Umbilical cord (tissue), 2 donors: Measurements from ENCODE around the gene ELANE. TPM values are rescaled to one million over a fixed set of nuclear protein-coding genes. Genes with fewer than 3 reads are reported as not detected.

Experiments
- DNase-seq: peaks from one replicate; pipeline ENCODE4 v3.0.0-alpha.2; 2015; ENCODE audit warnings: low spot score
- total RNA-seq: library from RNA; depleted of rRNA; stranded (reverse); fragments of >200 nt; gene quantifications from one replicate; pipeline ENCODE4 v1.2.3, GENCODE V29; 2014; ENCODE audit warnings: low replicate concordance; ENCODE audit not compliant: insufficient read depth

ELANE gene
- total RNA-seq, 1 donor from 2014 or later: not detected

GRCh38 chr19:897442-898039 is 45.4 kb downstream of the ELANE start:
- no peak for DNase-seq

DNA sequence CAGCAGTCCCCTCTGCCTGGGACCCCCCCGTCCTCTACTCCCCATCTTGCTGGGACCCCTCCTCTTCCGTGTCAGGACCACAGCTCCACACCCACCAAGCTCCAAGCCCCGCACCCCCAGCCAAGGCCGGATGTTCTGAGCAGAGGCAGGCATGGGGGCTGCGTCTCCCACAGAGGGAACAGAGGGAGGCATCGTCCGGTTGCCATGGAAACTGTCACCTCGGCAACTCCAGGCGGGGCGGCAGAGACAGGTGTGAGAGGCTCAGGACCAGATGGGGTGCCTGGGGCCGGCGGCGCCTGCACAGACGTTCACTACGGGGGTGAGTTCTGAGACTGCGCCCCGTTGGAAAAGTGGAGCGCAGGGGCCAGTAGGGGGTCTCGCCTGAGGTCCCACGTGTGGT is 46.6 kb downstream of the ELANE start:
- DNase-seq: no peak

DNA sequence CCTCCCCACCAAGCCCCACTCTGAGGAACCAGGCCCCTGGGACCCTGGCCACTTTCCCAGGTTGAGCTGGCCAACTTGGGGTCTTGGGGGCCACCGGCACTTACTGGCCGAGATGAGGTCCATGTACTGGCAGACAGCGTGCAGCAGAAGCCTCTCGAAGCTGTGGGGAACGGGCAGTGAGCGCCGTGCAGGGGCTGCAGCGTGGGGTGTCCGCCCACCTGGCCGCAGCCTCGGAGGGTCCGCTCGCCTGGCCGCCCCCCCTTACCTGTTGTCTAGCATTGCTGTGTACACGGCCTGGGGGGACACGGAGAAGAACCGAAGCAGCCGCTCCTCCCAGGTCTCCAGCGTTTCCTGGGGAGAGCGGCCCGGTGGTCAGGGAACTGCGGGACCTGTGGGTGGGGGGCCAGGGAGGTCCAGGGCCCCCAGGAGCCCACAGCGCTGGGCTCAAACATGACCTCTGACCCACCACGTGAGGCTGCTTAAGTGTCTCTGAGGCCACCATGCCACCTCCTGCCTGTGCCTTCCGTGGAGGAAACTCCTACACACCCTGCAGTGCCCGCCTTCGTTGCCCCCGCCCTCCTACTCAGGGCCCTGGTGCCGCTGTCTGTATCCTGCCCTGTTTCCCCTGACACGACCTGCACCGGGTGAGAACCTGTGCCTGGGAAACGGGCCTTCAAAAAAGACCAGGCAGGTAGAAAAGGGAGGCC is 47.4 kb downstream of the ELANE start:
- no peak for DNase-seq

GRCh38 chr19:900043-900301 is 47.9 kb downstream of the ELANE start:
- DNase-seq: no peak

GRCh38 chr19:900302-901111 is 48.4 kb downstream of the ELANE start:
- no peak for DNase-seq

DNA sequence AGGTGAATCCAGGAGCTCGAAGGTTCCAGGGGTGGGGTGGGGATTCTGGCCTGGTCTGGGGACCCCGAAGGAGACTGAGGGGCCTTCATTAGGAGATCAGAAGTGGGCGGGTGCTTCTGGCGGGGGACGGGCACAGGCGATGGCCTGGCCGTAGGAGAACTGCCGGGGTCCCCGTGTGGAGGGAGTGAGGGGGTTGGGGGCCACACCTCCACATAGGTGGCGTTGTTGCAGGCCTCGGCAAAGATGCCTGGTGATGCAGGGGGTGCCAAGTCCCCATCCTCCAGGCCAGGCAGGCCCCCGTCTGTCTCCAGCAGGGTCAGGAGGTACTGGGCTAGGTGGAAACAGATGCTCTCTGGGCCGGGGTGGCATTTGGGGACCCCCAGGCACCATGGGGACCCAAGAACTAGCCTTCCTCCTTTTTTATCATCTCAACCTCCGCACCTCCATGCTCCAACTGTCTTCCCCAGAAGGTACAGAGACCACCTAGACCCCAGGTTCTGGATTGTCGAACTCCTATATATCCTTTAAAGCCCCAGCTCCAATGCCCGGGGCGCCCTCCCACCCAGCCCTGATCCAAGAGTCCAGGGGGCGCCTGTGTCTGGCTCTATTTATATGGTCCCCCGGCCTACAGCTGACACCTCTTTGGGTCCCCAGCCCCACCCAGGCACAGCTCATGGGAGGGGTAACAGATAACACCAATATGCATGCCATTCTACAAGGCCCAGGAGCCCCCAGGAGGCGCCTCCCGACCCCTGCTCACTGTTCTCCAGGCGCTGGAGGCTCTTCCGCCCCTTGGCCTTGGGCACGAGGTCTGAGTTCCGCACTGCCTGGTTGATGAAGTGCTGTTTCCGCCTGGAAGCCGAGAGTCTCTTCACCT is 49.4 kb downstream of the ELANE start:
- DNase-seq: no peak

DNA sequence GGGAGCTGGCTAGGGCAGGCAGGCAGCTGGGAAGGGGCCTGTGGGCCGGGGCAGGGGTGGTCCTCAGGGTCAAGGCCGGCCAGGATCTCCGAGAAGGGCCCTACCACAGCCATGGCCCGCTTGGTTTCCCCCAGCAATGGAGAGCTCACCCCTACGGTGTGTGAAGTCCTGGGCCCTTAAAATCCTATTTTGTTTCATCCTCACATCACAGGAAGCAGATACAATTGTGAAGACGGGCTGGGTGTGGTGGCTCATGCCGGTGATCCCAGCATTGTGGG is 49.9 kb downstream of the ELANE start:
- no peak for DNase-seq

DNA sequence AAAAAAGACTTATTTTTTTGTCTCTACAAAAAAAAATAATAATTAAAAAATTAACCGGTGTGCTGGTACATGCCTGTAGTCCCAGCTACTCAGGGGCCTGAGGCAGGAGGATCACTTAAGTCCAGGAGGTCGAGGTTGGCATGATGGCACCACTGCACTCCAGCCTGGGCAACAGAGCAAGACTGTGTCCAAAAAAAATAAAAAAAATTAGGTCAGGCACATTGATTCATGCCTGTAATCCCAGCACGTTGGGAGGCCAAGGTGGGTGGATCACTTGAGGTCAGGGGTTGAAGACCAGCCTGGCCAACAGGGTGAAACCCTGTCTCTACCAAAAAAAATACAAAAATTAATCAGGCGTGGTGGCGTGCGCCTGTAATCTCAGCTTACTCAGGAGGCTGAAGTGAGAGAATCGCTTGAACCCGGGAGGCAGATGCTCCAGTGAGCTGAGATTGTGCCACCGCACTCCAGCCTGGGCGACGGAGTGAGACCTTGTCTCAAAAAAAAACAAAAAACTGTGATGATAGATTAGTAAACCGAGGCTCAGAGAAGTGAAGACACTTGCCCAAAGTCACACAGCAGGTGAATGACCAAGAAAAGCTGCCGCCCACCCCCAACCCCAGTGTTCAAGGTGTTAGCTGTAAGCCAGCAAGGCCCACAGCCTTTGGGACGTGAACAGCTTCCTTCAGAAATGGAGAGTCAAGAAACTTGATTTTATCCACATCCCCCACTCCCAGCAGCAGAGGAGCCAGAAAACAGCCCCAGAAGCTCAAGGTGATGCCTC is 50.5 kb downstream of the ELANE start:
- no peak for DNase-seq

- DNase-seq: no peak
Observed at GRCh38 chr19:903266-903797, 51.2 kb downstream of the ELANE start.

GRCh38 chr19:904545-904944 is 52.4 kb downstream of the ELANE start:
- DNase-seq: no peak

Other genes starting within 250 kb of the ELANE start
- gene POLRMT, start 218.8 kb upstream of the ELANE start, total RNA-seq: 11.8 TPM
- 0.24 TPM for gene FGF22, start 212.4 kb upstream of the ELANE start, total RNA-seq
- gene RNF126, start 189.1 kb upstream of the ELANE start, total RNA-seq: 1.7 TPM
- gene FSTL3, start 175.9 kb upstream of the ELANE start, total RNA-seq: 326 TPM
- not detected for gene PRSS57, start 156.9 kb upstream of the ELANE start, total RNA-seq
- gene PALM, start 143.4 kb upstream of the ELANE start, total RNA-seq: 30.6 TPM
- gene MISP, start 101.2 kb upstream of the ELANE start, total RNA-seq: 5.8 TPM
- 82.8 TPM for gene PTBP1, start 54.9 kb upstream of the ELANE start, total RNA-seq
- gene PLPPR3, start 30.3 kb upstream of the ELANE start, total RNA-seq: not detected
- not detected for gene AZU1, start 24.5 kb upstream of the ELANE start, total RNA-seq
- gene PRTN3, start 11.3 kb upstream of the ELANE start, total RNA-seq: not detected
- 35.2 TPM for gene CFD, start 7.4 kb downstream of the ELANE start, total RNA-seq
- 36.1 TPM for gene MED16, start 40.9 kb downstream of the ELANE start, total RNA-seq
- not detected for gene RNU6-9, start 41.2 kb downstream of the ELANE start, total RNA-seq
- gene R3HDM4, start 60.9 kb downstream of the ELANE start, total RNA-seq: 44.3 TPM
- not detected for gene KISS1R, start 65.0 kb downstream of the ELANE start, total RNA-seq
- gene ARID3A, start 73.7 kb downstream of the ELANE start, total RNA-seq: 37.1 TPM
- 67.9 TPM for gene WDR18, start 132.0 kb downstream of the ELANE start, total RNA-seq
- not detected for gene GRIN3B, start 148.1 kb downstream of the ELANE start, total RNA-seq
- gene TMEM259, start 168.8 kb downstream of the ELANE start, total RNA-seq: 54.4 TPM
- not detected for gene RNU6-2, start 169.2 kb downstream of the ELANE start, total RNA-seq
- 120 TPM for gene CNN2, start 174.3 kb downstream of the ELANE start, total RNA-seq
- gene ABCA7, start 187.8 kb downstream of the ELANE start, total RNA-seq: 2.2 TPM
- gene ARHGAP45, start 214.9 kb downstream of the ELANE start, total RNA-seq: 15.6 TPM
- 42.6 TPM for gene POLR2E, start 243.1 kb downstream of the ELANE start, total RNA-seq